ENCODE measurements around the gene GPR18.

GRCh38 chr13:99297331-99297730 is 39.2 kb upstream of the GPR18 start:
- TF ChIP-seq FOS (IDR thresholded peaks at IDR 0.05; ENCODE audit: low read depth, low read length): no peak
- no peak for TF ChIP-seq CTCF (conservative IDR thresholded peaks at IDR 0.05; ENCODE audit: low read depth, low read length)
- TF ChIP-seq CEBPB (IDR thresholded peaks at IDR 0.05; ENCODE audit: low read depth, low read length): no peak
- no peak for TF ChIP-seq SMC3 (IDR thresholded peaks at IDR 0.05; ENCODE audit: low read depth, low read length)
- no peak for TF ChIP-seq CHD1 (IDR thresholded peaks at IDR 0.05; ENCODE audit: low read depth, low read length)
- TF ChIP-seq USF2 (IDR thresholded peaks at IDR 0.05; ENCODE audit: low read depth, low read length): no peak
- no peak for TF ChIP-seq POLR2A (IDR thresholded peaks at IDR 0.05; ENCODE audit: low read depth, low read length)
- no peak for TF ChIP-seq RFX5 (IDR thresholded peaks at IDR 0.05; ENCODE audit: low read depth, low read length)
- TF ChIP-seq BHLHE40 (IDR thresholded peaks at IDR 0.05; ENCODE audit: low read depth, low read length): no peak
- TF ChIP-seq MAZ (IDR thresholded peaks at IDR 0.05; ENCODE audit: borderline replicate concordance, low read depth, low read length): no peak
- no peak for TF ChIP-seq ELK1 (IDR thresholded peaks at IDR 0.05; ENCODE audit: borderline replicate concordance, low read depth, low read length)
- TF ChIP-seq MXI1 (IDR thresholded peaks at IDR 0.05; ENCODE audit: borderline replicate concordance, low read depth, low read length): no peak

Measured in IMR-90 (cell line).